NT2/D1 (cell line): ENCODE results near the gene QRICH1.
A peak's percentile ranks its signal among the peaks of the same experiment; 100 is the strongest.

Experiments
- DNase-seq: peaks from one replicate; pipeline ENCODE4 v3.0.0-alpha.2; 2011; ENCODE audit warnings: low read depth, low spot score
- H3K27me3 ChIP-seq: 2 replicates; pipeline ENCODE4 v1.6.0; 2011; ENCODE audit warnings: mild to moderate bottlenecking; ENCODE audit not compliant: insufficient read length, insufficient read depth
- H3K36me3 ChIP-seq: 2 replicates; pipeline ENCODE4 v1.6.1; 2011; ENCODE audit warnings: mild to moderate bottlenecking, low read length, mixed read lengths; ENCODE audit not compliant: insufficient read depth, insufficient read length
- H3K4me1 ChIP-seq: 2 replicates; pipeline ENCODE4 v1.5.1; 2011; ENCODE audit not compliant: insufficient read depth, insufficient read length
- H3K4me3 ChIP-seq: 2 replicates; pipeline ENCODE4 v1.5.1; 2011; ENCODE audit warnings: low read depth; ENCODE audit not compliant: insufficient read length
- H3K9ac ChIP-seq: 2 replicates; pipeline ENCODE4 v1.6.0; 2011; ENCODE audit warnings: low read depth; ENCODE audit not compliant: insufficient read length
- H3K9me3 ChIP-seq: 2 replicates; pipeline ENCODE4 v1.5.1; 2011; ENCODE audit warnings: mild to moderate bottlenecking, low read length; ENCODE audit not compliant: insufficient read depth
- SUZ12 ChIP-seq: IDR thresholded peaks from 2 replicates; pipeline ENCODE4 v1.6.1; 2011; ENCODE audit not compliant: insufficient read length, insufficient read depth; ENCODE audit errors: extremely low read depth
- YY1 ChIP-seq: IDR thresholded peaks from 2 replicates; pipeline ENCODE4 v1.6.1; 2011; ENCODE audit not compliant: insufficient read length, insufficient read depth
- ZNF274 ChIP-seq: IDR thresholded peaks from 2 replicates; pipeline ENCODE4 v1.6.1; 2011; ENCODE audit warnings: mild to moderate bottlenecking, low read depth, low read length

QRICH1 gene

DNA sequence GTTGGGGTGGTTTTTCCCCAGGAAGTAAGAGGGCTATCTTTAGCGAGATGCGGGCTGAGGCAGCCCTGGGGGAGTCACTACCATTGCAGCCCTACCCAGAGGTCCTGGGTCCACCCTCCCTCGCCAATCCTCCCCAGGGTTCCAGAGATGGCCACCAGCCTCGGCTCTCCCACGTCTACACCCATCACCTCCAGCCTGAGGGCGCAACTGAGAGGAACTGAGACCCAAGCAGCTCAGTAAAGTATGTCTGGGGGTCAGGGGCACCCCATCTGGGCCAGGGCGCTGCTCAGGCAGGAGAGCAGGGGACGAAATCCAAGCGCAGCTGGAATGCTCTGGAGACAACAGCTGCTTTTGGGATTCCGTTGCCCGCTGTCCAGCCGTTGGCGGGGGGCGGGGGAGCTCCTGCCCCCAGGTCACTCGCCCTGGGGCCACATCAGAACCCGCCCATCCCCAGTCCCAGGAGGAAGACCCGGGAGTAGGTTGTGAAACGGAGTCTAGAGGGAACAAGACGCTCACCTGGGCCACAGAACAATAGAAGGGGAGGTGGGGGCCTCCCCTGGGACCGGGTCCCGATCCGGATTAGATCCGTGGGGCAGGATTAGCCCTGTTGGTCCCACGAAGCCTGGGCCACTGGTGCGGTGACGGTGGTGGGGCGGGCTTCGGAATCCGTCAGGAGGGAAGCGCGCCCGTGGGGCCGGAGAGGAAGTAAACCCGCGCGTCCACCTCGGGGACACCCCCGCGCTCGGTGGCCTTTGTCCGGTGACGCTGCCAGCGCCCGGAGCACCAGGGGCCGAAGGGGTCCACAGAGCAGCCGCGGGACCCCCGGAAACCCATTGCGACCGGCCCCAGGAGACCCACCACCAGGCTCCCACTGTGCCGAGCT is 73.3 kb downstream of the QRICH1 start:
- peaks cover 12% of the 10 kb centered on the region for H3K4me1 ChIP-seq
- H3K27me3 ChIP-seq, result no peaks in the 10 kb centered on the region
- DNase-seq, result no peak

DNA sequence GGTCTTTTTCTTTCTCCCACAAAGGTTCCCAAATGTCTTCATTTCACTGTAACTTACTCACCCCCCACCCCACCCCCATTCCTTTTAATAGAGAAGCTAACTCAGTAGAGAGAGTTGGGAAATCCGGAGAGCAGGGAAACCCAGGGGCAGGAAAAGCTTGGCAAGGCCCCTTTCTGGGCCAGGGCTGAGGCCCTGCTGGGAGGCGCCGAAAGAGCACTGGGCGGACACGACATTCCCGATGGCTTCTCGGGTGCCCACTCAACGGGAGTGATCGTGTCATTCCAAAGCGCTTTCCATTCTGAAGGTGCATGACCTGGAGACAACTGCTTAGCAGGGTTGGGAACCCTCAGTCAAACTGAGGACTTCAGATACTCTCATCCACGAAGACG is 73.9 kb downstream of the QRICH1 start:
- Histone ChIP-seq H3K9me3 (no peaks in the 10 kb centered on the region), H3K9ac (peak overlapping the region; percentile 97), H3K4me1 (peaks cover 8% of the 10 kb centered on the region), H3K4me3 (peak overlapping the region; percentile 100), H3K36me3 (peaks cover 45% of the 10 kb centered on the region), H3K27me3 (no peaks in the 10 kb centered on the region)
- DNase-seq, result no peak
- TF ChIP-seq ZNF274 (no peak), SUZ12 (no peak), YY1 (no peak)

More for the DNA sequence above, 73.3 kb downstream of the QRICH1 start:
- TF ChIP-seq YY1 (no peak), ZNF274 (no peak), SUZ12 (no peak)
- Histone ChIP-seq H3K36me3 (peaks cover 45% of the 10 kb centered on the region), H3K4me3 (peak overlapping the region; percentile 100), H3K9ac (peak overlapping the region; percentile 97), H3K9me3 (no peaks in the 10 kb centered on the region)

DNA sequence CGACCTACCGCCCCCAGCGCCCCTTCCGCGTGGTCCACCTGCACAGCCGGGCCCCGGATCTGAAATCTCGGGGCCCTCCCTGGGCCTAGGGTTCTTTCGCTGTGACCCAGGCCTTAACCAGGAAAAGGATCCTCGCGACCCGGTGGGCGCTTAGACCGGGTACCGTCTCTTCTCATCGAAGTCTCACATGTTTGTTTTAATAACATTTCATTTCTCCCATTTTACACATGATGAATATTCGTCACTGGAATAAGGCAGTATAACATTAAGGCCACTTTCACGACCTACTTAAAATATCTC is 75.2 kb downstream of the QRICH1 start:
- H3K9ac ChIP-seq, result peak overlapping the region; percentile 91
- no peak for DNase-seq
- peaks cover 14% of the 10 kb centered on the region for H3K4me1 ChIP-seq
- peak overlapping the region; percentile 81 for H3K4me3 ChIP-seq
- TF ChIP-seq YY1 (no peak), SUZ12 (no peak), ZNF274 (no peak)
- H3K9me3 ChIP-seq, result no peaks in the 10 kb centered on the region
- no peaks in the 10 kb centered on the region for H3K27me3 ChIP-seq
- peaks cover 45% of the 10 kb centered on the region for H3K36me3 ChIP-seq

DNA sequence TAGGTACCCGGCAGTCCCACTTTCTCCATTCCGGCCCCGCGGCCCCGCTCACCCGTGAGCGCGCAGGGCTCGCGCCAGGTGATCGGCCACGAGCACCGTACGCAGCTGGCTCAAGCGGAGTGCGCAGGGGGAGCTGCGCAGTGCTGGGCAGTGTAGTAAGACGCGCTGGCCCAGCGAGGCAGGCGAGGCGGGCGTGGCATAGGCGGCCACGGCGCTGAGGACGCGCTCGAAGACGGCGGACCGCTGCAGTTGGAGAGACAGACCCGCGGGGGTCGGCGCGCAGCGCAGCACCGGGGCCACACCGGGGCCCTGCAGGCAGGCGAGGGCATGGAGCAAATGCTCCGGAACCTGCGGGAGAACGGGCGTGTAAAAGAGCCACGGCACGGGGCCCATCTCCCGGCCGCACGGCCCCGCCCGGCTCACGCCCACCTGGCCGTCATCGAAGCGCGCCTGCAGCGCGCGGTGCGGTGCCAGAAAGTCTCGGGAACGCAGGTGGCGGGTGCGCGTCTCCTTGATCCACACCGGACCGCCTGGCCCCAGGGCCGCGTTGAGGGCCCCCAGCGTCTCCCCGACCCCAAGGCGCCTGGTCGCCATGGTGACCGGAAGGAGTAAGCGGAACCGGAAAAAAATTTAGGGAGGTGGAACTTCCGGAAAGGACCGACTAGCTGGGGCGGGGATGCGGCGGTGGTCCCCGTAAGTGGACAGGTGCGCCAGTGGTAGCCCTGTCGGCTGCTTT is 75.7 kb downstream of the QRICH1 start, which contains the start of gene DALRD3:
DALRD3 (minus strand) TSS at position 610 of the 736 bp plus-strand sequence; CDS start at position 594, 16 bp downstream.
- H3K9ac ChIP-seq, result peak within 1 kb of the TSS; percentile 91
- no peak for DNase-seq
- H3K4me3 ChIP-seq, result peak within 1 kb of the TSS; percentile 81
- H3K27me3 ChIP-seq, result no peaks in the 10 kb centered on the region
- TF ChIP-seq SUZ12 (no peak), ZNF274 (no peak), YY1 (no peak)
- H3K4me1 ChIP-seq, result peaks cover 20% of the 10 kb centered on the region
- H3K36me3 ChIP-seq, result peaks cover 45% of the 10 kb centered on the region
- no peaks in the 10 kb centered on the region for H3K9me3 ChIP-seq

DNA sequence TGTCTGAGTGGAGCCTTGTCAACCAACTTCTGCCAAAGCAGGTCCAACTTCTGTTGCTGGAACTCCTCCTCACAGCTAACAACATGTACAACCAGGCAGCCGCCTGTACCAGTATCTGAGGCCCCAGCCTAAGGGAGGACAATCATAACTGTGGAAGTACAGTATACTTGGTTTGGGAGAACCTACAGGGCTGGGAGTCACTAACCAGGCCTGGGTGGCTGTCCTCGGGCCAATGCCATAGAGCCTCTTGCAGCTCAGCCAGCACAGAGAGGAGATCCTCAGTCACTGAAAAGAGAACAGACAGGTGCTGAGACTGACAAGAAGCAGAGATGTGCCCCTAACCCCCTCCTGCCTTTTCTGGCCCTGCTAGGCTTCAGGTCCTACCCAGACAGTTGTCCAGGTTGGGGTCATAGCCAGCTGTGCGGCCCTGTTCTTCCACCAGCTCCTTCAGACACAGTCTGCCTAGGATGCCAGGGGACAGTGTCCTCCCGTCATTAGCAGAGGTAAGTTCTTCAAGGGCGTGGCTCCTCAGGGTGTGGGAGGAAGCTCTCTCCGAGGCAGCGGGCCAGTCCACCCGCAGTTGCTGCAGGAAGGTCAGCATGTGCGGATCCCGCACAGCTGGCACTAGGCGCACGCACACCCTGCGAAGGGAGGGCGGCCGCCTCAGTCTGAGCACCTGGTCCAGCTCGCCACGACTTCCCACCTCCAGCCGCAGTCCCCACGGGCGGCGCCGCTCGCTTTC is 76.5 kb downstream of the QRICH1 start:
- Histone ChIP-seq H3K4me3 (peak overlapping the region; percentile 81), H3K4me1 (peaks cover 23% of the 10 kb centered on the region), H3K36me3 (peaks cover 47% of the 10 kb centered on the region), H3K9me3 (no peaks in the 10 kb centered on the region), H3K27me3 (no peaks in the 10 kb centered on the region), H3K9ac (peak overlapping the region; percentile 91)
- TF ChIP-seq YY1 (no peak), SUZ12 (no peak), ZNF274 (no peak)
- DNase-seq, result no peak

DNA sequence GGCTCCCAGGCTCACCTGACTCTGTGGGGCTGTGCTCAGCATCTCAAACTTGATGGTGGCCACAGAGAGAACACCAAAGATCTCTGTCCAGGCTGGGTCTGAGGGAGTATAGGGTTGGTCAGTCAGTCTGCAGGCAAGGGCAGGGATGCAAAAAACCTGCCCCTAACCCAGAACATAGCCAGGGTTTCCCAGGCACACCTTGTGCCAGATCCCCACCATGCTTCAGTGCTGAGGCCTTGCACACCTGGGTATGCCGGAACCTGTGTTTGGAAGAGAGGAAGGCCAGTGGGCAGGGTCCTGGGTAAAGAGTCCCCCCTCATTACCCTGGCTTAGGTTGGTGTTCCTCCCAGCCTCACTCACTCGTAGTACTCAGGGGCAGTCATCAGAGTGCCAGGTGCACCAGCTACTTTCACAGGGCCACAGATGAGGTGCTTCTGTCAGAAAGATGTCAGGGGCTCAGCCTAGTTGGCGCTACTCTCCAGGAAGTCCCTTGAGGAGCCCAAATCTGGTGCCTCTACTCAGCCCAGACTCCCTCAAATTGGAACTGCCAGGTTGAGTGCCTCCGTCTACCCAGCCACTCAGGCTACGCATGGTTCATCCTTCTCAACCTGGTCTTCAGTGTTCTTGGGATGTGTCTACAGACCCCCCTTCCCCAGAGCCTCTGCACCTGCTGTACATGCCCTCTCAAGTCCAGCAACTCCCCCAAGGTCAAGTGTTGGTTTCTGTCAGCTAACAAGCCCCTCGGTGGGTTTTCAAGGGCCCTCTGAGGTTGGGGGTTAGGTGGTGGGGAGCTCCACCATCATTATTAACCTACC is 77.2 kb downstream of the QRICH1 start:
- TF ChIP-seq YY1 (no peak), ZNF274 (no peak), SUZ12 (no peak)
- H3K9me3 ChIP-seq, result no peaks in the 10 kb centered on the region
- peaks cover 55% of the 10 kb centered on the region for H3K36me3 ChIP-seq
- peak overlapping the region; percentile 91 for H3K9ac ChIP-seq
- no peak for DNase-seq
- no peaks in the 10 kb centered on the region for H3K27me3 ChIP-seq
- H3K4me3 ChIP-seq, result no peak overlapping the region
- peaks cover 23% of the 10 kb centered on the region for H3K4me1 ChIP-seq
